H1 (cell line): ENCODE results near the gene DDHD1. TPM values are rescaled to one million over a fixed set of nuclear protein-coding genes. Genes with fewer than 3 reads are reported as not detected.

Source experiments
- CHD7 ChIP-seq: fragments of 300-600 bp; sonication (generic); IDR thresholded peaks from 2 replicates; pipeline ENCODE4 v1.7.1; 2012; ENCODE audit warnings: low read length, moderate library complexity, mild to moderate bottlenecking, inconsistent platforms; ENCODE audit not compliant: insufficient replicate concordance
- MAFK ChIP-seq: IDR thresholded peaks from 2 replicates; pipeline ENCODE4 v1.6.1; 2012; ENCODE audit warnings: low read depth, mild to moderate bottlenecking, improper control_type of control experiment, low read length
- POLR2A ChIP-seq, 2 experiments: IDR thresholded peaks; 1 replicate in 1 of 2; 2 replicates in 1 of 2; pipeline ENCODE4 v1.6.1; 2011; ENCODE audit warnings: low read depth in 2 of 2, low read length in 2 of 2, mild to moderate bottlenecking in 2 of 2; ENCODE audit errors: control extremely low read depth in 1 of 2
- RBBP5 ChIP-seq: IDR thresholded peaks from 2 replicates; pipeline ENCODE4 v1.7.1; 2012; ENCODE audit warnings: low read depth, mild to moderate bottlenecking, inconsistent platforms, low read length, moderate library complexity, borderline replicate concordance
- RNF2 ChIP-seq: fragments of 200-900, 300-1000 bp; sonication (generic); IDR thresholded peaks from 2 replicates; pipeline ENCODE4 v1.7.1; 2016; ENCODE audit warnings: borderline replicate concordance, low read depth, mild to moderate bottlenecking, antibody characterized with exemption, low read length; ENCODE audit not compliant: poor library complexity, severe bottlenecking; ENCODE audit errors: missing control alignments
- polyA plus RNA-seq, 7 experiments: library from polyadenylated mRNA; depleted of rRNA in 3 of 7; stranded (reverse) in 5 of 7; unstranded in 2 of 7; fragments of >200 nt in 5 of 7; fragments of 200-250 nt in 2 of 7; gene quantifications; 1 replicate in 5 of 7; 2 replicates in 1 of 7; 4 replicates in 1 of 7; pipeline versions ENCODE4 v1.2.1 to v1.2.3, GENCODE V29; 2011 to 2013; ENCODE audit warnings: missing spikeins in 2 of 7, mixed read lengths in 2 of 7
- total RNA-seq: library from RNA; stranded (reverse); fragmentation: NEBNext Ultra II Directional; extraction: Animal tissue kit (Norgen Biotek cat#: 25700); gene quantifications from 2 replicates; pipeline ENCODE4 v1.2.1, GENCODE V29; 2021

Gene DDHD1
- total and polyA plus RNA-seq, 2 of the 8 experiments (the other 6 are each of a cell fraction or from before 2014, with no cell fraction given): 3.6 to 16.0 TPM

GRCh38 chr14:53146739-53147138 is 6.4 kb downstream of the DDHD1 start (continued):
- TF ChIP-seq CHD7: no peak
- no peak for TF ChIP-seq RNF2
- no peak for TF ChIP-seq RBBP5
- TF ChIP-seq MAFK: no peak
- TF ChIP-seq POLR2A (IDR thresholded peaks at IDR 0.05; ENCODE audit: control extremely low read depth in 1 of 2, low read depth in 2 of 2, low read length in 2 of 2): no peak
